Measurements from ENCODE around the gene GPSM1. TPM values are rescaled to one million over a fixed set of nuclear protein-coding genes. Genes with fewer than 3 reads are reported as not detected.

GPSM1 gene
- total RNA-seq, 1 donor = 54.8 TPM

DNA sequence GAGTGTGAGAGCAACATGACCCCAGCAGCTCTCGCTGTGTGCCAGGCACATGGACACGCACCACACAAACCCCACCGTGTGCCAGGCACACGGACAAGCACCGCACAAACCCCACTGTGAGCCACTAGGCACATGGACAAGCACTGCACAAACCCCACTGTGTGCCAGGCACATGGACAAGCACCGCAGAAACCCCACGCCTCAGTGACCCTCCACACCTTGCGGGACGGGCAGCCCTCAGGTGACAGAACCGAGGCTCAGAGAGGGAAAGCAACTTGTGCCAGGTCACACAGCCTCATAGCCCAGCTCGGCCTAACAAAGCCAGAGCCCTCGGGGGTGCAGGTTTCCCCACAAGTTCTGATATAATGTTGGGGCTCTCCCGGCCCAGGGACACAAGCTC lies 2.0 kb upstream of the GPSM1 start:
- no peak overlapping the region for H3K4me3 ChIP-seq (ENCODE audit: low read depth, low read length)
- no peak for DNase-seq (ENCODE audit: low read depth)
- TF ChIP-seq, protein P1, sequence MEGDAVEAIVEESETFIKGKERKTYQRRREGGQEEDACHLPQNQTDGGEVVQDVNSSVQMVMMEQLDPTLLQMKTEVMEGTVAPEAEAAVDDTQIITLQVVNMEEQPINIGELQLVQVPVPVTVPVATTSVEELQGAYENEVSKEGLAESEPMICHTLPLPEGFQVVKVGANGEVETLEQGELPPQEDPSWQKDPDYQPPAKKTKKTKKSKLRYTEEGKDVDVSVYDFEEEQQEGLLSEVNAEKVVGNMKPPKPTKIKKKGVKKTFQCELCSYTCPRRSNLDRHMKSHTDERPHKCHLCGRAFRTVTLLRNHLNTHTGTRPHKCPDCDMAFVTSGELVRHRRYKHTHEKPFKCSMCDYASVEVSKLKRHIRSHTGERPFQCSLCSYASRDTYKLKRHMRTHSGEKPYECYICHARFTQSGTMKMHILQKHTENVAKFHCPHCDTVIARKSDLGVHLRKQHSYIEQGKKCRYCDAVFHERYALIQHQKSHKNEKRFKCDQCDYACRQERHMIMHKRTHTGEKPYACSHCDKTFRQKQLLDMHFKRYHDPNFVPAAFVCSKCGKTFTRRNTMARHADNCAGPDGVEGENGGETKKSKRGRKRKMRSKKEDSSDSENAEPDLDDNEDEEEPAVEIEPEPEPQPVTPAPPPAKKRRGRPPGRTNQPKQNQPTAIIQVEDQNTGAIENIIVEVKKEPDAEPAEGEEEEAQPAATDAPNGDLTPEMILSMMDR (IDR thresholded peaks at IDR 0.05; ENCODE audit: insufficient read depth, low read depth, low read length) = no peak

DNA sequence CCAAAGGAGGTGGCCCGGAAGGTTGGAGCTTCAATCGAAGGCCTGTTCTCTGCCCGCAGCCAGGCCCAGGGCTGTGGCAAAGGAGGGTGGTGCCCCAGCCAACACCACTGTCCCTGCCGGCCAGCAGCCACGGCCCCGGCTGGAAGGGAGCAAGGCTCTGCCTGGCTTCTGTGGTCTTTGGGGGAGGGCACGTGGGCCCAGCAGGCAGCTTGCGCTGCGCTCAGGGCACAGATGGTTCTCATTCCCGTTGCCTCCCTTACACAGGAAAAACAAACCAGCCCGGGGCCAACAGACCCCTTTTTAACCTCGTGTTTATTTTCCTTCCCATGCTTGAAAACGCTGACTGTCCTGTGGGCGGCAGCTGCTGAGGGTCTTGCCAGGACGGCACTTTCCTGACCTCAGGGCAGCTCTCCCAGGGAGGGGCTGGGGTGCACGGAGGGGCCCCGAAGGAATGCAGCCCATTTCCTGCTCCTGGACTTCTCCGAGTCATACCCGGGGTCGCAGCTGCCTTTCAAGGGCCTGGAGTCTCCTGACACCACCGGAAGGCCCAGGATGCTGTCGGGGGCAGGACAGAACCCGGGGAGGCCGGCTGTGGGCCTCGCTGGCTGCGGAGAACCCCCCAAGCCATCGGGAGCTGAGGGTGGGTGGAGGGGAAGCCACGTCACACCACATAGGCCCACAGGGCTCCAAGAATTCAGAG lies 1.1 kb upstream of the GPSM1 start:
- DNase-seq (ENCODE audit: low read depth) = peak; percentile 93
- peak overlapping the region; percentile 35 for H3K4me3 ChIP-seq (ENCODE audit: low read depth, low read length)
- TF ChIP-seq, protein P1 (IDR thresholded peaks at IDR 0.05; ENCODE audit: insufficient read depth, low read depth, low read length) = no peak

DNA sequence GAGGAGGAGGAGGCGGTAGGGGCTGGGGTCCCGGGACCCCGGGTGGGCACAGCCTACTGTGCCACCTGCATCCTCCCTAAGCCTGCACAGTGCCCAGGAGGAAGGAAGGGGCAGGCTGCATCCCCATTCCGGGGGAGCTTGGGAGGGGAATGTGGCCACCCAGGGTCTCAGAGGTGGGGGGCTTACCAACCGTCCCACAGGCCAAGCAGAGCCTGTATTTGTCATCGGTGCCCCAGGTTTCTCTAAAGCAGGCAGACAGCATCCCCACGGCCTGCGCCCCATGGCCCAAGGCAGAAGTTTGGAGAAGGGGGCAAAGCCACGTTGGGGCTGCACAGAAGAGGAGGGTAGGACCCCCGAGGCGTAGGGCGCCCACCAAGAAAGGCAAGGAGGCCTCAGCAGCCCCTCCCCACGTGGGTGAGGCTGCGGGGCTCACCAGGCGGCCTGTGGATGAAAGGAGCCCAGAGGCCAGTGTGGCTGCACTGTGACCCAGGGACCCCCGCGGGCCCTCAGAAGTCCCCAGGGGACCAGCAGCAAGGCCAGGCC lies 507 bp upstream of the GPSM1 start:
- TF ChIP-seq, protein P1 (IDR thresholded peaks at IDR 0.05; ENCODE audit: insufficient read depth, low read depth, low read length) = no peak
- H3K4me3 ChIP-seq (ENCODE audit: low read depth, low read length) = peak overlapping the region; percentile 35
- DNase-seq (ENCODE audit: low read depth) = no peak

DNA sequence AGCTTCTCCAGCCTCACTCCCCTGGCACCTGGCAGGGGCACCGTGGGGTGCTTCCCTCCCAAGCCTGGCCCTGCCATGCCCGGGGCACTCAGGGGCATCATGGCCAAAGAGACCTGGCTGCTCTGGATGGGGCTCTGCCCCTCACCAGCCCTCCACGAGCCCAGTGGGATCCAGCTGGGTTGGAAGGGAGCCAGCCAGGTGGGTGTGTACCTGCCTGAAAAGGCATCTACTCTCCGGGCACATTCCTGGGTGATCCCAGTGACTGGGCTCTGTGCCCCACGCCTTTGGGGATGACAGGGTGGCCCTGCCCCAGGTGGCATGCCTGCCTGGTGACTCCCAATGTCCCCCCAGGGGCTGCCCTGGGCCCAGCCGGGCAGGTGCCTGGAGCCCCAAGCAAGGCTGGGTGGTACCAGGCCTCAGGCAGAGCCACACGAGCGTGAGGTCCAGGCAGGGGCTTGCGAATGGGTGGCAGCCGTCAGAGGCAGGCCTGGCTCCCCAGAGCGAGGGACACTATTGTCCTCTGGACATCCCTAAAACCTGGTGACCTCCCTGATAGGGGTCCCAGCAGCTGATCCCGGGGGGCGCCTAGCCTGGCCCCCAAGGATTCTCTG lies 777 bp downstream of the GPSM1 start:
- DNase-seq (ENCODE audit: low read depth) = no peak
- H3K4me3 ChIP-seq (ENCODE audit: low read depth, low read length) = peak overlapping the region; percentile 76
- TF ChIP-seq, protein P1 (IDR thresholded peaks at IDR 0.05; ENCODE audit: insufficient read depth, low read depth, low read length) = no peak

DNA sequence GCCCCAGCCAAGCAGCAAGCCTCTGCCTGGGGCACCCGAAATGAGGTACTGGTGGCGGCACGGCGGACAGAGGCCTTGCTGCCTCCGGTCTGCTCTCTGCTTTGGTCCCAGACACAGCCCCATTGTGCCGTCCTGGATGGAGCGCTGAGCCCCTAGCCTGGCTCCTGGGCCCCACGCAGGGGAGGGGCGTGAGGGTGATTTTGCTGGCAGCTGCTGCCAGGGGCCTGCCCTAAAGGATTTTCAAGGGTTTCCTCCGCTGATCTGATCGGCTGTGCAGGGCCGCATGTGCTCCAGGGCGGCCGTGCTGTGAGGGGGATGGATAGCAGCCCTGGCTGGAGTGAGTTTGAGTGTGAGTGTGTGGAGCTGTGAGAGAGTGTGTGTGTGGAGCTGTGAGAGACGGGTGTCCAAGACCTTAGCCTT lies 1.3 kb downstream of the GPSM1 start:
- TF ChIP-seq, protein P1 (IDR thresholded peaks at IDR 0.05; ENCODE audit: insufficient read depth, low read depth, low read length) = no peak
- H3K4me3 ChIP-seq (ENCODE audit: low read depth, low read length) = peak overlapping the region; percentile 76
- DNase-seq (ENCODE audit: low read depth) = peak; percentile 64

DNA sequence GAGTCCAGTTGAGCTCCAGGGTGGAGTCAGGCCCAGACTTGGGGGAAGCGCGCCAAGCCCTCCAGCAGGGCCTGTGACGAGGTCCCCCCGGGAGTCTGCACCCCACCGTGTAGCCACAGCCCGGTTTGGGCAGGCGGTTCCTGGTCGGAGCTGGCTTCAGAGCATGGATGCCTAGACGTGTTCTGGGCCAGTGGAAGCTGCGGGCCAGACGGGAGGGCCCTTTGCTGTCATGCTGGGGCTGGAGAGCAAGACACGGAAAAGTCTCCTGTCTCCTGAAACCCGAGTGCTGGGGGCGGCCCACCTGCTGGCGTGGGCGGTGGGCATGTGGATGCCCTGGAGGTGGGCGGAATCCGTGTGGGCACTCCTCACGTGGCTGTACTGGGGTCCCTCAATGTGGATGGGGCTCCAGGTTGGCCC lies 1.9 kb downstream of the GPSM1 start:
- peak overlapping the region; percentile 76 for H3K4me3 ChIP-seq (ENCODE audit: low read depth, low read length)
- TF ChIP-seq, protein P1 (IDR thresholded peaks at IDR 0.05; ENCODE audit: insufficient read depth, low read depth, low read length) = no peak
- no peak for DNase-seq (ENCODE audit: low read depth)
